GM10847 (cell line): ENCODE measurements around the gene ERMN.

Experiments used
- POLR2A ChIP-seq: IDR thresholded peaks from 2 replicates; pipeline ENCODE4 v1.6.1; 2011; ENCODE audit not compliant: insufficient read length; ENCODE audit errors: extremely low read depth

ERMN gene

DNA sequence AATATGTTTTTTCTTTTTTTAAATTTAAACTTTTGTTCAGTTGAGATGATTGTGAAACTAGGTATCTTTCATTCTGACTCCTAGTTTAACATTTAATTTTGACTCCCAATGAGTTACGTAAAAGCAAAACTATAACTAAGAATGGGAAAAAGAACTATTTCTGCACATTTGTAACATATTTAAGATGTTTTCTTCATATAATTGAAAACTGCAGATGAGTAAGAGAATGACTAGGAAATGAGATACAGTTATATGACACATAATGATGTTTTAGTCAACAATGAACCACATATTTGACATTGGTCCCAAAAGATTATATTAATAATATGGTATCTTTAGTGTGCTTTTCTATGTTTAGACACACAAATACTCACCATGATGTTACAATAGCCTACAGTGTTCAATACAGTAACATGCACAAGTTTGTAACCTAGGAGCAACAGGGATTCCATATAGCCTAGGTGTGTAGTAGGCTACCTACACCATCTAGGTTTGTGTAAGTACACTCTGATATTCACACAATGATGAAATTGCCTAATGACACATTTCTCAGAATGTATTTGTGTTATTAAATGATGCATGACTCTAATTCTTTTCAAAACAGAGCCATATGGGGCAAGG is 12.6 kb downstream of the ERMN start:
- no peak for TF ChIP-seq POLR2A

DNA sequence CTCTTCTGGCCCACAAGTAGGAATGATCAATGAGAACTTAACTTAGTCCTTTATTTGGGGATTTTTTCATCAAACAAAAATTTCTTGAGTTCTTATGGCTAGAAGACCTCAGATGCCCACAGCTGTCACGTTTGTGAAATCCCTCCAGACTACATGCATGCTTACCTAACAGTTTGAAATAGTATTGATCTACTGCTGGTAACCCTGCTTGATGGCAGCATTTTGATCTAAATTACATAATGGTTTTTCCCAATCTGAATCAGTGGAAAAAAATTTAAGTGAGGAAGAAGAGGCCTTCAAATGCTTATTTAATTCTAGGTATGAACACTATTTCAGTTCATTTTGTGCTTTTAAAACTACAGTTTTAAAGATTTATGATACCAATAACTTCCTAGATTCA is 13.9 kb downstream of the ERMN start:
- TF ChIP-seq POLR2A, result no peak

DNA sequence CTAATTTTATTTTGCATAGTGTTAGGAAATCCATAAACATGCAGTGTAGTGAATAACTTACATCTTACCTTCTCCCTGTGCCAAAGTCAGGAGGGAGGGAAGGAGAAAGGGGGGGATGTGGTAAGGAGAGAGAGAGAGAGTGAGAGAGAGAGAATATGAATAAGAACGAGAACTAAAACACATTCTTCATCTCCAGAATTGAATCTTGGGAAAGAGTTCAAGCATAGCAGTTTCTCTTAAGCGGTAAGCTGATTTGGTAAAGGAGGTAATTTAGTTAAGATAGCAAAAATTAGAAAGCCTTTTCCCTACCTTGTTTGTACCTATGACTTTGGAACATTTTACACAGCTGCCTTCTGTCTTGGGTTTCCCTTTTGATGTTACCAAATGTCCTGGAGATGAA is 15.7 kb downstream of the ERMN start:
- TF ChIP-seq POLR2A, result no peak

DNA sequence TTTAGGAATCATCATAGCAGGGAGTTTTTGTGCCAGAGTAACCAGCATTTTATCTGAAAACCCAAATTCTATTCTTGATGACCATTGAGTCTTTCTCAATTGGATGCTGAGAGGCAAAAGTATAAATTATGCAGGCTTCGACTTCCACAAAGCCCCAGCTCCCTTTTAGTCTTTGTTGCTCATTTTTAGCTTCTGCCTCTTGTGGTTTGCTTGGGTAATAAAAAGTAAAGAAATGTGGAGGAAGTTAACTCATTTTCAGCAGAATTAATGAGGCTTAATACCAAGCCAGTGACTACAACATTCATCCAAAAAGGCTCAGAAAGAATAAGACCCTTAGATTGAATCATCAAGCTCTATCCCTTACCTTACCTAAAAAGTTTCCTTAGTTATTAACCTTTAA is 18.6 kb downstream of the ERMN start:
- TF ChIP-seq POLR2A, result no peak

DNA sequence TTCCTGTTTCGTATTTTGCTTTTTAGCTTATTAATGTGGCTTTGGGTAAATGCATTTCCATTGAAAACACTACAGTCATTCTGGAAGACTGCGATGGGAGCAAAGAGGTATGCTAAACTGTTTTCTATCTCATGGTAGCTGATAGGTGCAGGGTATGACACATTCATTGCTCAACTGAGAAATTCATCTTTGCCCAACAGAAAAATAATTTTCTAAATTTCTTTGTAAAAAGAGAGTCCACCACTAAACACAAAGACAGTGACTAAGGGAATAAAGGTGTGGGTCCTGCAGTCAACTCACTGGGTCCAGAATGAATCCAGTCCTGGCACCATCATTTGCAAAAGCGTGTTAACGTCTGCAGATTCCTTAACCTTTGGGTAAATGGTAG is 19.9 kb downstream of the ERMN start:
- no peak for TF ChIP-seq POLR2A

DNA sequence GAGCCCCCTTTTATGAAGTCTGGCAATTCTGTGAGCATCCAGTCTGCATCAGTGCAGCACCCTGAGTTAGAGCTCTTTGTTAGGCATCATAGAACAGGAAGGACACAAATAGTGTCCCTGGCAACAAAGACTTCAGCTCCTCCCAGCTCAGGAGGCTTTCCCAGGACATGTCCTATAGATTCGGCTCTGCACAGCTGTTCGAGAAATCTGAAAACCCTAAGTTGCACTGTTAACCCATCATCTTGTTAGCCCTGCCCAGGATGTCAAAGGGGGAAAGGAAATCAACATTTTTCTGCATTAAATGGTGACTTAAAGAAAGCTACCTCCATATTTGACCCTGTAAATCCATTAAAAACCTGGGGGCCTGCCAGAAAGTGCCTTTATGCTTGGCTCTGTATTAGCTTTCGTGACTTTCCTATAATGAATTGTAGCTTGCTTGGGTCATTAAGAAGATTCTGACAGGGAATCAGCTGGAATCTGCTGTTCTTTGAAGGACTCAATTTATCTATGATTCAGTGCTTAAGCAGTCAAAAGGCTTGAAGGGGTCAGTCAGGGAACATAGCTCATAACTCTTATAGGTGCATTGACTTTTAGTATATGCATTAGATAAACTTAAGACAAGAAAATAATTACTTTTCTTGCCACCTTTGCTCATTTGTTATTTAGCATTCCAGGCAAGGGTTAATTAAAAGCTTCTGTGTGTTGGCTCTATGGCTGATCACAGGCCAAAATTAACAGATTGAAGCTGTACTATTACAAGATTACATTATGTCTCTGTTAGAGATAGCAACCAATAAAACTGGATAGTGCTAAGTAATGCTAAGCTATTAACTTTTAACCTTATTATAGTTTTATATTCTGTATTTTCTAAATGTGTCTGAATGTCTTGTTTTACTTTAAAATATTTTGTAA is 20.6 kb downstream of the ERMN start:
- TF ChIP-seq POLR2A, result no peak

DNA sequence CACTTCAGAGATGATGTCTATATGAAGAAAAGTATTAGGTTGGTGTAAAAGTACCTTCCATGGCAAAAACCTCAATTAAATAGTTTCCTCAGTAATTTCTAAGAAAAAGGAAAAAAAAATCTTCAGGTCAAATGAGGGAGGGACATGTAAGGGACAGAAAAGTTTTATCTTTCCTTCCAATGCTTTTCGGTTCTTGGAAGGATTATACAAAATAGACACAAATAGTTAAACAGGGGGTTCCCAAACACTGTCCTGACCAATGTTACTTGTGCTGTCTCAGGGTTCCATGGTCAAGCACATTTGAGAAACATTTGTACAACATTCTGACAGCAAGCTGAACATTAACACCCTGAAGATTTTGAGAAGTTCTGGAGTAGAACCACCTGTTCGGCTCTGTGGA is 22.0 kb downstream of the ERMN start:
- TF ChIP-seq POLR2A, result no peak

DNA sequence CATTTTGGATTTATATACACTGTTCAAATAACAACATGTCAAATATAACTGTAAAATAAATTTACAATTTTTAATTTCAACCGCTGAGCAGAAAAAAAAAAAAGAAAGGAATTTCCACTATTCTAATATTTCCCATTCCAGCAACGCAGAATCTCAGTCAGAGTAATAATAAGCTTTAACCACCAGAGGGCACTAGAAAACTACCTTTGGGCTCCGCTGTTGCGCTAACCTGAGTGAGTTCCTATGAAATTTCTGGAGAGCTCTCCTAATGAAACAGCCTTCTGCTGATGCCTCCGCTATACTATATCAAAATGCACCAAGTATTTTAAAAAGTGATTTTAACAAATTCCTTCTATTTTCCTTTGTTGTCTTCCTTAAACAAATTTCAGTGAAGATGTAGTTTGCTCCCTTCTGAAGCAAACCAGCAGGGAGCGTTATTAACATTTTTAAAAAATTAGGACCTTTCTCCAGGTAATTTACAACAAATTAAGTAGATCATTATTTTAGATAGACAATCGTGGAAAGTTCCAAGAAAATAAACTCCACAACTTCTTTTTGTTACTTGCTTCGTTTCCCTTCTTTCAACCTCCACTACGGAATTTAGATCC is 23.0 kb downstream of the ERMN start:
- no peak for TF ChIP-seq POLR2A

DNA sequence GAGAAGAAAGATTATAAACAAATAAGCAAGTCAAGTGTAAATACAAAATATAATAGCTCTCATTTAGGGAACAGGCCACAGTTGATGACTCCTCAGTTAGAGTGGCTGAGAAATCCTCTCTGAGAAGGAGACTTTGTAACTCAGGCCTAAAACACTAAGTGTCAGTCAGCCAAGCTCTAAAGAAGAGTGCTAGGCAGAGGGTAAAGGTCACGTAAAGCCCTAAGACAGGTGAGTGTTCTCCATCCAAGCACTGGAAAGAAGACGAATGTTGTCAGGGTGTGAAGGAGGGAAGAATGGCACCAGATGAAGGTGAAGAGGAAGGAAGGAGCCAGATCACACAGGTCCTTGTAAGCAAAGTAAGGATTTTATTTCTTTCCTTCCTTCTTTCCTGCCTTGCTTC is 24.3 kb downstream of the ERMN start:
- no peak for TF ChIP-seq POLR2A

DNA sequence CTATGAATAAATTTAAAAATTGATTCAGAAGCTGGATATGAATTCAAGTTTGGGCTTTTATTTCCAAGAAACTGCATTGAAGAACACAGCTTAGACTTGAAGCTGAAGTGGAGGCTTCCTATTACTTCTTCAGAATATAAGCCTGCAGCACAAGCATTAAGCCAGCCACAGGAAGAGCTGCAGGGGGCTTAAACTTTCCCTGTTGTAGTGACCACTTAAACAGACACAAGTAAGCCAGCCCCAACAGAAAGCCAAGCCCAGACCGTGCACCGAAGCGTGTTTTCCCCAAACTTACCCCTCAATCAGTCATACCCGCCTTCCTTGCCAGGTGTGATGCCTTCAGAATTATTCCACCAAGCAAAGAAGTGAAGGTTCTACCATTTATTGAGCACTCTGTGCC is 28.7 kb downstream of the ERMN start:
- TF ChIP-seq POLR2A, result no peak

DNA sequence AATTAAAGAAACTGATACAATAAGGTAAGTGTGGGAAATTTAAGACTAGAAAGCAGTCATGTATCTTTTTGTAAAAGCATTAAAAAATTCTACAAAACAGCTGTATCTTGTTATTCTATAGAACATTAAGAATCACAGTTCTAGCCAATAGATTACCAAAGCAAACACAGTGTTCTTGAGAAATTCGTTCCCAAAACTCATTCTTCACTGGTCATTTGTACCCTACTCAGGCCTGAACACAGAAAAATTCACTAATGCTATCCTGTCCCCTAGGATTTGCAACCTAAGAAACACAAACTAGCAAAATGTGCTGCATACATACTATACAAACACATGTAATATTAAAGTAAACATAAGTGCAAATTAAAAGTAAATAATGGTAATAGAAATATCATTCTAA is 29.1 kb downstream of the ERMN start:
- TF ChIP-seq POLR2A, result no peak

DNA sequence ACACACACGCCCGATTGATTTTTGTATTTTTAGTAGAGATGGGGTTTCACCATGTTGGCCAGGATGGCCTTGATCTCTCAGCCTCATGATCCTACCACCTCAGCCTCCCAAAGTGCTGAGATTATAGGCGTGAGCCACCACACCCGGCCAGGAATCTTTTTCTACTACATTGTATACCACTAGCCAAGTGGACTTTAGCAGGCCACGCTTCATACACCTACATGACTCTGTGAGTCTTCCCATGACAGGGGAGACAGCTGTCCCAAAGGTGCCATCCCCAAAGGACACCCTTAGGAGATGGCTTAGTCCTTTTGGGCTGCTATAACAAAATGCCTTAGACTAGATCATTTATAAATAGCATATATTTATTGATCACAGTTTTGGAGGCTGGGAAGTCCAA is 32.8 kb downstream of the ERMN start:
- no peak for TF ChIP-seq POLR2A

DNA sequence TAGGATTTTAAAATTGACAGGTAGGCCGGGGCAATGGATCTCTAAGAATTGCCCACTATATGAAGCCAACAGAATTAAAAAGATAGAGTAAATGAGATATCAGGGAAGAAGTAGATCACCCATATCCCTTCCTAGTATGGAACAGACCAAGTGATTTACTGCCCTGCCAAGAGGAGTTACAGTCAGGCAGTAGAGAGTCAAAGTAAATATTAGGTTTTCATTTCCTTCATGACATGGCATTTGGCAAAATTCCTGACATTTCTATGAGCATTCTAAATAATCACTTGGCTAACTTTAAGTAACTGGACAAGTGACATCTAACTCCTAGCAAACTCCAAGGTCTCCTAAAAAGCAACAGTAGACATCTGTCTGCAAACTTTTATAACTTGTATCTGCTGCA is 34.6 kb downstream of the ERMN start:
- TF ChIP-seq POLR2A, result no peak

DNA sequence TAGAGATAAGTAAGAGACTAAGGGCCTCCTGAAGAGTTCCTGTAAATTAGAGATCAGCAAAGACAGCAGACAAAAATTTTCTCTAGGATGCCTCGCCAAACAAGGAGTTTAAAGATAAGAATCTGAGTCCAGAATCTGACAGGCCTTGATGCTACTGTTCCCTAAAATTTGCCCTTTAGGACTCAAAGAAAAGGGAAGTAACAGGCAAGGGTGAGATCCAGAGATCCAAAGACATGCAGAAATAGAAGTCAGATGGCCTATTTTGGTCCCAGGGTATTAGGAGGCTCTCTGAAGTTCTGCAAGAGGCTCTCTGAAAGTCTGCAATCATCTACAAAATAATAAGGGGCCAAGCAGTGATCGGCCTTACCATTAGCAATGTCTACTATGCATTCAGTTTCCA is 35.1 kb downstream of the ERMN start:
- TF ChIP-seq POLR2A, result no peak

DNA sequence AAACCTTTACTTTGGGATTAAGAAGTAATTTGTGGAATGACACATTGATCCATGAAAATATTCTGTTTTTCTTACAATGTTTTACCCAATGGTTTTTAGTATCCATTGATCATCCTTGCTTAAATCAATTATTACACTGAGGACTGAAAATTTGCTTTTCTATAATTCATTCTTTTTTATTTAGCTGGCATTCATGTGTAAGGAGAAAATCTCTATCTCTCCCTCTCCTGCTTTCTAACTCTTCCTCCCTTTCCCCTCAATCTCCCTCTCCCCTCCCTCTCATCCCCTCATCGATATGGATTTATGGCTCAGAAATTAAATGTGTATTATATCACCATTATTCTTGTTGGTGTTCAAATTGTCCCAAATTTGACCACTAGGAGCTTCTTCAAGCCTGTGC is 38.5 kb downstream of the ERMN start:
- no peak for TF ChIP-seq POLR2A

DNA sequence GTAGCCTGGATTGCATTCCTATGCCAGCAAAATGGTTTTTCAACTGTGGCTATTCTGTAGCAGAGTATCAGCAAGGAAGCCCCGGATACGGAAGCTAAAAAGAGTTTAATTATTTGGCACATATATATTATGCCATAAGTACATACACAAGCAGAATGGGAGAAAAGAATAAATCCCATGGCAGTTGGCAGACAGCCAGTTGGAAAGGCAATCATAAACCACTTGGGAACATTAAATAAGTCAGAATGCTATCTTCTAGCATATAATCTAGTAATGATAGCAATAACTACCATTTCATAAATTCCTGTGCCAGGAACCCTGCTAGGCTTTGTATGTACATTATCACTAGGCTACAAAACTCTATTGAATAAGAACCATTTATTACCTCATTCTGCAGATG is 42.2 kb downstream of the ERMN start:
- no peak for TF ChIP-seq POLR2A
